ENCODE measurements around the gene MESP2. TPM values are rescaled to one million over a fixed set of nuclear protein-coding genes. Genes with fewer than 3 reads are reported as not detected.

Gene MESP2
- total RNA-seq, 1 experiment from 2014 or later, result 0.70 TPM

Other genes with a start within 250 kb of the MESP2 start
- 23.6 and 24.1 TPM in 2 replicates for gene TICRR, start 200.9 kb upstream of the MESP2 start, total RNA-seq (2022)
- 8.2 TPM in 2 replicates for gene KIF7, start 120.9 kb upstream of the MESP2 start, total RNA-seq (2022)
- not detected in 2 replicates for gene PLIN1, start 97.0 kb upstream of the MESP2 start, total RNA-seq (2022)
- 3.7 and 4.1 TPM in 2 replicates for gene PEX11A, start 85.6 kb upstream of the MESP2 start, total RNA-seq (2022)
- gene WDR93, start 85.5 kb upstream of the MESP2 start, total RNA-seq (2022), result 0.16 TPM in 1 of 2 replicates, not detected in the other
- 1.00 and 2.2 TPM in 2 replicates for gene MESP1, start 25.1 kb upstream of the MESP2 start, total RNA-seq (2022)
- 1.9 and 3.8 TPM in 2 replicates for gene ANPEP, start 38.5 kb downstream of the MESP2 start, total RNA-seq (2022)
- gene AP3S2, start 117.7 kb downstream of the MESP2 start, total RNA-seq (2022), result 26.4 and 28.1 TPM in 2 replicates
- 11.5 and 13.3 TPM in 2 replicates for gene ARPIN, start 136.6 kb downstream of the MESP2 start, total RNA-seq (2022)
- gene ZNF710, start 225.0 kb downstream of the MESP2 start, total RNA-seq (2022), result 16.5 and 21.4 TPM in 2 replicates

Measured in Caco-2 (cell line).